GM23338 (cell line): Measurements from ENCODE around the gene SFXN5. TPM values are rescaled to one million over a fixed set of nuclear protein-coding genes. Genes with fewer than 3 reads are reported as not detected.

Experiments
- ATAC-seq: fragments of 200-7000 bp; cut with Tn5 transposase; 3 replicates; pipeline ENCODE4 v1.9.1; 2020
- DNase-seq: peaks from one replicate; pipeline ENCODE4 v3.0.0-alpha.2; 2015; ENCODE audit warnings: low spot score
- H2AFZ ChIP-seq: fragments of 200-600 bp; sonication (generic); 2 replicates; pipeline ENCODE4 v1.8.0; 2016; ENCODE audit warnings: antibody characterized with exemption, mild to moderate bottlenecking, moderate library complexity
- H3F3A ChIP-seq: fragments of 200-600 bp; sonication (generic); replicated peaks from 2 replicates; pipeline ENCODE4 v1.8.0; 2017; ENCODE audit warnings: antibody characterized with exemption, mixed run types, low read depth
- H3K27ac ChIP-seq: fragments of 200-600 bp; sonication (generic); 2 replicates; pipeline ENCODE4 v1.6.1; 2016; ENCODE audit warnings: low read depth
- H3K27me3 ChIP-seq: fragments of 200-600 bp; sonication (generic); 2 replicates; pipeline ENCODE4 v1.8.0; 2016; ENCODE audit warnings: mild to moderate bottlenecking, mixed run types, moderate library complexity; ENCODE audit not compliant: insufficient read depth
- H3K36me3 ChIP-seq: fragments of 200-600 bp; sonication (generic); 2 replicates; pipeline ENCODE4 v1.8.0; 2016; ENCODE audit warnings: mild to moderate bottlenecking; ENCODE audit not compliant: insufficient read depth
- H3K4me1 ChIP-seq: fragments of 200-600 bp; sonication (generic); 2 replicates; pipeline ENCODE4 v1.8.0; 2016; ENCODE audit warnings: mild to moderate bottlenecking, moderate library complexity; ENCODE audit not compliant: insufficient read depth
- H3K4me2 ChIP-seq: fragments of 200-600 bp; sonication (generic); 2 replicates; pipeline ENCODE4 v1.7.1; 2017; ENCODE audit warnings: mixed run types
- H3K4me3 ChIP-seq: fragments of 200-600 bp; sonication (generic); 2 replicates; pipeline ENCODE4 v1.6.1; 2016; ENCODE audit warnings: mixed run types
- H3K79me2 ChIP-seq: fragments of 200-600 bp; sonication (generic); replicated peaks from 2 replicates; pipeline ENCODE4 v1.8.0; 2017; ENCODE audit warnings: mild to moderate bottlenecking; ENCODE audit not compliant: insufficient read depth
- H3K9me2 ChIP-seq: fragments of 200-600 bp; sonication (generic); 2 replicates; pipeline ENCODE4 v1.8.0; 2017; ENCODE audit not compliant: insufficient read depth
- H4K20me1 ChIP-seq: fragments of 200-600 bp; sonication (generic); replicated peaks from 2 replicates; pipeline ENCODE4 v1.8.0; 2017; ENCODE audit warnings: mild to moderate bottlenecking; ENCODE audit not compliant: insufficient read depth
- H3K27ac Mint-ChIP-seq: 2 replicates; pipeline ENCODE4 v1.8.0; 2020; ENCODE audit warnings: inconsistent platforms, mild to moderate bottlenecking, moderate library complexity, mixed read lengths
- H3K27me3 Mint-ChIP-seq: 3 replicates; pipeline ENCODE4 v1.8.0; 2022; ENCODE audit warnings: low read depth, mild to moderate bottlenecking, moderate library complexity, mixed read lengths, inconsistent platforms; ENCODE audit not compliant: insufficient read depth, poor library complexity
- H3K36me3 Mint-ChIP-seq: 3 replicates; pipeline ENCODE4 v1.8.0; 2021; ENCODE audit warnings: low read depth, mild to moderate bottlenecking, inconsistent platforms, moderate library complexity, mixed read lengths
- H3K4me1 Mint-ChIP-seq: 3 replicates; pipeline ENCODE4 v1.8.0; 2020; ENCODE audit warnings: mild to moderate bottlenecking, inconsistent platforms, mixed read lengths
- H3K4me3 Mint-ChIP-seq: 3 replicates; pipeline ENCODE4 v1.8.0; 2021; ENCODE audit warnings: moderate library complexity, mild to moderate bottlenecking, inconsistent platforms, mixed read lengths
- H3K9me3 Mint-ChIP-seq: 3 replicates; pipeline ENCODE4 v1.8.0; 2020; ENCODE audit warnings: moderate library complexity, mild to moderate bottlenecking, inconsistent platforms, mixed read lengths
- CREB1 ChIP-seq: fragments of 250-450 bp; sonication (Bioruptor Pico); IDR thresholded peaks from 2 replicates; pipeline ENCODE4 v1.5.0; 2020; ENCODE audit warnings: low read depth, mild to moderate bottlenecking, moderate library complexity
- EZH2phosphoT487 ChIP-seq: fragments of 200-600 bp; sonication (generic); IDR thresholded peaks from one replicate; pipeline ENCODE4 v1.8.1; 2018; ENCODE audit warnings: antibody characterized with exemption; ENCODE audit not compliant: unreplicated experiment
- JUNB ChIP-seq: IDR thresholded peaks from one replicate; pipeline ENCODE4 v1.6.1; 2016; ENCODE audit warnings: antibody characterized with exemption; ENCODE audit not compliant: unreplicated experiment
- NANOG ChIP-seq: IDR thresholded peaks from 2 replicates; pipeline ENCODE4 v1.6.1; 2016; ENCODE audit warnings: antibody characterized with exemption, borderline replicate concordance
- STAT1 ChIP-seq: IDR thresholded peaks from one replicate; pipeline ENCODE4 v1.6.1; 2016; ENCODE audit warnings: antibody characterized with exemption; ENCODE audit not compliant: unreplicated experiment
- ZNF331 ChIP-seq: fragments of 250-450 bp; sonication (Bioruptor Pico); IDR thresholded peaks from 2 replicates; pipeline ENCODE4 v1.5.0; 2020; ENCODE audit warnings: low read depth, mild to moderate bottlenecking, moderate library complexity
- polyA plus RNA-seq: library from polyadenylated mRNA; unstranded; fragments of >200 nt; fragmentation: Nextera tagmentation; extraction: Ambion mirVana; gene quantifications from 2 replicates; pipeline ENCODE4 v1.2.1, GENCODE V29; 2016
- total RNA-seq: library from RNA; depleted of rRNA; stranded (reverse); fragments of >200 nt; shearing (Covaris generic); gene quantifications from 2 replicates; pipeline ENCODE4 v1.2.3, GENCODE V29; 2014
- TF ChIP-seq, protein P1 (sequence below): fragments of 250-450 bp; sonication (Bioruptor Pico); IDR thresholded peaks from 2 replicates; pipeline ENCODE4 v1.5.0; 2020; ENCODE audit warnings: mild to moderate bottlenecking, moderate library complexity
- TF ChIP-seq, protein P2 (sequence below): IDR thresholded peaks from 2 replicates; pipeline ENCODE4 v1.6.1; 2016; ENCODE audit warnings: antibody characterized with exemption
- TF ChIP-seq, protein P3 (sequence below), 2 experiments: fragments of 200-600 bp in 1 of 2; sonication (generic) in 1 of 2; conservative IDR thresholded peaks; 2 replicates each; pipeline versions ENCODE4 v1.5.1 to v1.6.1; 2016 to 2017; ENCODE audit warnings: antibody characterized with exemption in 2 of 2, low read depth in 2 of 2, mild to moderate bottlenecking in 2 of 2, moderate library complexity in 1 of 2

Gene SFXN5
- total and polyA plus RNA-seq, 2 experiments from 2014 or later, result 23.6 to 25.8 TPM

DNA sequence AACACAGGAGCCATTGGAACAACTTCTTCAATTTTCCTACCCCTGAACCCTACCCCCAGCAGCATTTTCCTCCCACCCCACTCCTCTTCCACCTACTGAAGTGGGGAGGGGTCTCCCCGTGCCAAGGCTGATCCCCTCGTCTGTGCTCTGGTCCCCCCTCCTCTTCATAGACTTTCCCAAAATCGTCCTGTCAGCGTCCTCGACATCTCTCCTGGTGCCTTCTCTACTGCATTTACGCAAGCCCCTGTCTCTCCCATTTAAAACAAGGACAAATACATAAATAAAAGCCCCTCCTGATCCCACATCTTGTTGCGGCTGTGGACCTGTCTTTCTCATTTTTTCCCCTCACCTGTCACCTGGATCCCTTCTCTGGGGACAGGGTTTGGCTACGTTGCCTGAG, 112.0 kb downstream of the SFXN5 start:
- no peak for ATAC-seq
- H3K4me1 ChIP-seq, result peaks cover 25% of the 10 kb centered on the region; the same call in 1 of the 2 replicates

More for the DNA sequence above, 112.0 kb downstream of the SFXN5 start:
- no peaks in the 10 kb centered on the region for H4K20me1 ChIP-seq
- no peaks in the 10 kb centered on the region for H3K27me3 ChIP-seq
- no peak overlapping the region for H2AFZ ChIP-seq
- no peaks in the 10 kb centered on the region for H3F3A ChIP-seq
- TF ChIP-seq ZNF331 (CRISPR knock-in tag), result no peak
- TF ChIP-seq, protein P1, sequence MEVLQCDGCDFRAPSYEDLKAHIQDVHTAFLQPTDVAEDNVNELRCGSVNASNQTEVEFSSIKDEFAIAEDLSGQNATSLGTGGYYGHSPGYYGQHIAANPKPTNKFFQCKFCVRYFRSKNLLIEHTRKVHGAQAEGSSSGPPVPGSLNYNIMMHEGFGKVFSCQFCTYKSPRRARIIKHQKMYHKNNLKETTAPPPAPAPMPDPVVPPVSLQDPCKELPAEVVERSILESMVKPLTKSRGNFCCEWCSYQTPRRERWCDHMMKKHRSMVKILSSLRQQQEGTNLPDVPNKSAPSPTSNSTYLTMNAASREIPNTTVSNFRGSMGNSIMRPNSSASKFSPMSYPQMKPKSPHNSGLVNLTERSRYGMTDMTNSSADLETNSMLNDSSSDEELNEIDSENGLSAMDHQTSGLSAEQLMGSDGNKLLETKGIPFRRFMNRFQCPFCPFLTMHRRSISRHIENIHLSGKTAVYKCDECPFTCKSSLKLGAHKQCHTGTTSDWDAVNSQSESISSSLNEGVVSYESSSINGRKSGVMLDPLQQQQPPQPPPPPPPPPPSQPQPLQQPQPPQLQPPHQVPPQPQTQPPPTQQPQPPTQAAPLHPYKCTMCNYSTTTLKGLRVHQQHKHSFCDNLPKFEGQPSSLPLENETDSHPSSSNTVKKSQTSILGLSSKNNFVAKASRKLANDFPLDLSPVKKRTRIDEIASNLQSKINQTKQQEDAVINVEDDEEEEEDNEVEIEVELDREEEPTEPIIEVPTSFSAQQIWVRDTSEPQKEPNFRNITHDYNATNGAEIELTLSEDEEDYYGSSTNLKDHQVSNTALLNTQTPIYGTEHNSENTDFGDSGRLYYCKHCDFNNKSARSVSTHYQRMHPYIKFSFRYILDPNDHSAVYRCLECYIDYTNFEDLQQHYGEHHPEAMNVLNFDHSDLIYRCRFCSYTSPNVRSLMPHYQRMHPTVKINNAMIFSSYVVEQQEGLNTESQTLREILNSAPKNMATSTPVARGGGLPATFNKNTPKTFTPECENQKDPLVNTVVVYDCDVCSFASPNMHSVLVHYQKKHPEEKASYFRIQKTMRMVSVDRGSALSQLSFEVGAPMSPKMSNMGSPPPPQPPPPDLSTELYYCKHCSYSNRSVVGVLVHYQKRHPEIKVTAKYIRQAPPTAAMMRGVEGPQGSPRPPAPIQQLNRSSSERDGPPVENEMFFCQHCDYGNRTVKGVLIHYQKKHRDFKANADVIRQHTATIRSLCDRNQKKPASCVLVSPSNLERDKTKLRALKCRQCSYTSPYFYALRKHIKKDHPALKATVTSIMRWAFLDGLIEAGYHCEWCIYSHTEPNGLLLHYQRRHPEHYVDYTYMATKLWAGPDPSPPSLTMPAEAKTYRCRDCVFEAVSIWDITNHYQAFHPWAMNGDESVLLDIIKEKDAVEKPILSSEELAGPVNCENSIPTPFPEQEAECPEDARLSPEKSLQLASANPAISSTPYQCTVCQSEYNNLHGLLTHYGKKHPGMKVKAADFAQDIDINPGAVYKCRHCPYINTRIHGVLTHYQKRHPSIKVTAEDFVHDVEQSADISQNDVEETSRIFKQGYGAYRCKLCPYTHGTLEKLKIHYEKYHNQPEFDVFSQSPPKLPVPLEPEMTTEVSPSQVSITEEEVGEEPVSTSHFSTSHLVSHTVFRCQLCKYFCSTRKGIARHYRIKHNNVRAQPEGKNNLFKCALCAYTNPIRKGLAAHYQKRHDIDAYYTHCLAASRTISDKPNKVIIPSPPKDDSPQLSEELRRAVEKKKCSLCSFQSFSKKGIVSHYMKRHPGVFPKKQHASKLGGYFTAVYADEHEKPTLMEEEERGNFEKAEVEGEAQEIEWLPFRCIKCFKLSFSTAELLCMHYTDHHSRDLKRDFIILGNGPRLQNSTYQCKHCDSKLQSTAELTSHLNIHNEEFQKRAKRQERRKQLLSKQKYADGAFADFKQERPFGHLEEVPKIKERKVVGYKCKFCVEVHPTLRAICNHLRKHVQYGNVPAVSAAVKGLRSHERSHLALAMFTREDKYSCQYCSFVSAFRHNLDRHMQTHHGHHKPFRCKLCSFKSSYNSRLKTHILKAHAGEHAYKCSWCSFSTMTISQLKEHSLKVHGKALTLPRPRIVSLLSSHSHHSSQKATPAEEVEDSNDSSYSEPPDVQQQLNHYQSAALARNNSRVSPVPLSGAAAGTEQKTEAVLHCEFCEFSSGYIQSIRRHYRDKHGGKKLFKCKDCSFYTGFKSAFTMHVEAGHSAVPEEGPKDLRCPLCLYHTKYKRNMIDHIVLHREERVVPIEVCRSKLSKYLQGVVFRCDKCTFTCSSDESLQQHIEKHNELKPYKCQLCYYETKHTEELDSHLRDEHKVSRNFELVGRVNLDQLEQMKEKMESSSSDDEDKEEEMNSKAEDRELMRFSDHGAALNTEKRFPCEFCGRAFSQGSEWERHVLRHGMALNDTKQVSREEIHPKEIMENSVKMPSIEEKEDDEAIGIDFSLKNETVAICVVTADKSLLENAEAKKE (CRISPR knock-in tag), result no peak
- TF ChIP-seq, protein P2, sequence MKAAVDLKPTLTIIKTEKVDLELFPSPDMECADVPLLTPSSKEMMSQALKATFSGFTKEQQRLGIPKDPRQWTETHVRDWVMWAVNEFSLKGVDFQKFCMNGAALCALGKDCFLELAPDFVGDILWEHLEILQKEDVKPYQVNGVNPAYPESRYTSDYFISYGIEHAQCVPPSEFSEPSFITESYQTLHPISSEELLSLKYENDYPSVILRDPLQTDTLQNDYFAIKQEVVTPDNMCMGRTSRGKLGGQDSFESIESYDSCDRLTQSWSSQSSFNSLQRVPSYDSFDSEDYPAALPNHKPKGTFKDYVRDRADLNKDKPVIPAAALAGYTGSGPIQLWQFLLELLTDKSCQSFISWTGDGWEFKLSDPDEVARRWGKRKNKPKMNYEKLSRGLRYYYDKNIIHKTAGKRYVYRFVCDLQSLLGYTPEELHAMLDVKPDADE, result no peak
- no peak for TF ChIP-seq STAT1
- TF ChIP-seq JUNB, result no peak
- TF ChIP-seq, protein P3, sequence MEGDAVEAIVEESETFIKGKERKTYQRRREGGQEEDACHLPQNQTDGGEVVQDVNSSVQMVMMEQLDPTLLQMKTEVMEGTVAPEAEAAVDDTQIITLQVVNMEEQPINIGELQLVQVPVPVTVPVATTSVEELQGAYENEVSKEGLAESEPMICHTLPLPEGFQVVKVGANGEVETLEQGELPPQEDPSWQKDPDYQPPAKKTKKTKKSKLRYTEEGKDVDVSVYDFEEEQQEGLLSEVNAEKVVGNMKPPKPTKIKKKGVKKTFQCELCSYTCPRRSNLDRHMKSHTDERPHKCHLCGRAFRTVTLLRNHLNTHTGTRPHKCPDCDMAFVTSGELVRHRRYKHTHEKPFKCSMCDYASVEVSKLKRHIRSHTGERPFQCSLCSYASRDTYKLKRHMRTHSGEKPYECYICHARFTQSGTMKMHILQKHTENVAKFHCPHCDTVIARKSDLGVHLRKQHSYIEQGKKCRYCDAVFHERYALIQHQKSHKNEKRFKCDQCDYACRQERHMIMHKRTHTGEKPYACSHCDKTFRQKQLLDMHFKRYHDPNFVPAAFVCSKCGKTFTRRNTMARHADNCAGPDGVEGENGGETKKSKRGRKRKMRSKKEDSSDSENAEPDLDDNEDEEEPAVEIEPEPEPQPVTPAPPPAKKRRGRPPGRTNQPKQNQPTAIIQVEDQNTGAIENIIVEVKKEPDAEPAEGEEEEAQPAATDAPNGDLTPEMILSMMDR (conservative IDR thresholded peaks at IDR 0.05; ENCODE audit: low read depth in 2 of 2), result no peak
- no peak for TF ChIP-seq NANOG
- no peak for TF ChIP-seq CREB1 (CRISPR knock-in tag)
- TF ChIP-seq EZH2phosphoT487, result no peak
- H3K4me1 Mint-ChIP-seq, result peaks cover 50% of the 10 kb centered on the region
- no peak for DNase-seq
- H3K36me3 ChIP-seq, result no peaks in the 10 kb centered on the region; the same call in 1 of the 2 replicates
- H3K4me2 ChIP-seq, result no peak overlapping the region
- H3K4me3 Mint-ChIP-seq, result no peak overlapping the region
- no peak overlapping the region for H3K27ac ChIP-seq
- H3K9me2 ChIP-seq, result 0 out of 2 replicates have a peak, but pooled peaks cover 3% of the 10 kb centered on the region
- H3K4me3 ChIP-seq, result no peak overlapping the region
- H3K36me3 Mint-ChIP-seq, result peaks cover 14% of the 10 kb centered on the region
- no peak overlapping the region for H3K27ac Mint-ChIP-seq
- H3K9me3 Mint-ChIP-seq, result no peaks in the 10 kb centered on the region
- peaks cover 39% of the 10 kb centered on the region for H3K27me3 Mint-ChIP-seq
- no peaks in the 10 kb centered on the region for H3K79me2 ChIP-seq
